ENCODE results near the gene HOXB7.

HOXB7 gene

DNA sequence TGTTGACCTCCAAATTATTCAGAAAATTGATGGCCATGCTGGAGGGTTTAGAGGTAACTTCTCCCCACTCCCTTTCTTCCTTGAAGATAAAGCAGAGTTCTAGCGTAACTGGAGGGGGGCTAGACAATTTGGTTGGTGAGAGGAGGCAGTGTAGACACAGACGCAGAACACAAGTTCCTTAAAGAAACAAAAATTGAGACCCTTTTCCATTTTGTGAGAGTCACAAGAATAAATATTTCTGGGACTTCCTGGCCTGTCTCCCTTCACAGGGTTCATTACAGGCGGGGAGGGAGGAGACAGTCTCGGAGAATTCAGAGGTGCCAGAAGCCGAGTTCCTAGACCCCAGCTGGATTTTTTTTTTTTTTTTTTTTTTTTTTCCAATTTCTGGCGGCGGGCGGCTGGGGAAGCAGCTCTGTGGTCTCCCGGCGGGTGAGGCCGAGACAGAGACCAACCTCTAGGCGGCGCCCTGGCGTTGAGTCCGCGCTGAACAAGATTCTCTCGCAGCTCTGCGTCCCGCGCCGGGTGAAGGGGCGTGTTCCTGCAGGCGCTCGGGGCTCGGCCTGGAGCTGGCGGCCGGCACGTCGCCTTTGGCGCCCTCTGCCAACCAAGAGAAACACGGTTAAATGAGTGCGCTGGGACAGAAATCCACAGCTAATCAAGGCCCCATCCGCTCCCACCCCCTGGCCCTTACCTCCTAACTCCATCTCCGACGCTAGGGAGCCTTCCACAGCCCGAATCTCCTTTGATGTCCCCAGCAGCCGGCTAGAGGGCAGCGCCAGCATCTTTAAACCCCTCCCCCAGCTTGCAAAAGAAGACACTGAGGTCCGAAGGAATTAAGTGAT is 25.6 kb upstream of the HOXB7 start:
- peak; percentile 43 for DNase-seq

DNA sequence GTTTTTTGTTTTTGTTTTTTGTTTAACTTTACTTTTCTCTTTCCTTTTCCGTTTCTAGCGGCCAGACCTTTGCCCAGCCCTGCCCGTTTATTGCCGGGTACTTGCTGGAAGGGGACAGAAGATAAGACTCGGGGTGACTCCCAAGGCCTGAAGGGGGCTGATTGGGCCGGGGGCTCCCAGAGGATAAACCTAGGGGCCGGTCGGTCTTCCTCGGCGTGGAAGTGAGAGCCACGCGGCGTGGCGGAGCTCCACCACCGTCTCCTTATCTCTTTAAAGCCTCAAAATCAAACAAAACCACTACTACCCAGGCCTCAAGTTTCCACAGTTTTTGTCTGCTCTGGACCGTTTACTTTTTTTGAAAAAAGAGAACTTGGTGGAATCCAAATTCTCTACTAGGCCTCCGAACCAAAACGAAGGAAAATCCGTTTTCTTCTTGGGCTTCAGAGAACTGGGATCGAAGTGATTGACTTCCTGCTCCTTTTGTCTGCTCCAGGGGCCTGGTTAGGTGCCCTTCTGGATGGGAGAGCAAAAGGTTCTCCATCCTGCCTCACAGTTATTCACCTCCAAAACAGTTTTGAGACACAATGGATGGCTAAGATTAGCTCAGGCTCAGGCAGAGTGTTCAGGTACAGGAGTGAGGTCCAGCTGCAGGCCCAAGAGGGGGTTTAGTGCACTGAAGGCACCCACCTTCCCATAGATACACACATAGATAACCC is 23.8 kb upstream of the HOXB7 start:
- no peak for DNase-seq

DNA sequence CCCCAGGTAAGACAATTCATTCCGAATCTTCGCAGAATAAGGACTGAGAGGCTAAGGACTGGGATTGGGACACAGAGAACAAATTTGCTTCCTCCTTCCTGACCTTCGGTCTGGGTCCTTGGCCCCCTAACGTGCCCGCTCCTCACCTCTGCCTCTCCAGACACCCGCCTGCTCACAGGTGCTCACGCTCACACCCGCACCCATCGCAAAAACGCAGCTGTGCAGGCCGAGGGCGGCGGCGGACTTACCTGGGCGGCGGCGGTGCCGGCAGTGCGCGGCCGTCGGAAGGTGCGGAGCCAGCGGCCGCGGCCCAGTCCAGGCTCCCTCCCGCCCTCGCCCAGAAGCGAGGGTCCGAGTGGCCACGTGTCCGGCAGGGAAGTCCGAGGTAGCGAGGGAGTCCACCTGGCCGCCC is 22.5 kb upstream of the HOXB7 start:
- no peak for DNase-seq

DNA sequence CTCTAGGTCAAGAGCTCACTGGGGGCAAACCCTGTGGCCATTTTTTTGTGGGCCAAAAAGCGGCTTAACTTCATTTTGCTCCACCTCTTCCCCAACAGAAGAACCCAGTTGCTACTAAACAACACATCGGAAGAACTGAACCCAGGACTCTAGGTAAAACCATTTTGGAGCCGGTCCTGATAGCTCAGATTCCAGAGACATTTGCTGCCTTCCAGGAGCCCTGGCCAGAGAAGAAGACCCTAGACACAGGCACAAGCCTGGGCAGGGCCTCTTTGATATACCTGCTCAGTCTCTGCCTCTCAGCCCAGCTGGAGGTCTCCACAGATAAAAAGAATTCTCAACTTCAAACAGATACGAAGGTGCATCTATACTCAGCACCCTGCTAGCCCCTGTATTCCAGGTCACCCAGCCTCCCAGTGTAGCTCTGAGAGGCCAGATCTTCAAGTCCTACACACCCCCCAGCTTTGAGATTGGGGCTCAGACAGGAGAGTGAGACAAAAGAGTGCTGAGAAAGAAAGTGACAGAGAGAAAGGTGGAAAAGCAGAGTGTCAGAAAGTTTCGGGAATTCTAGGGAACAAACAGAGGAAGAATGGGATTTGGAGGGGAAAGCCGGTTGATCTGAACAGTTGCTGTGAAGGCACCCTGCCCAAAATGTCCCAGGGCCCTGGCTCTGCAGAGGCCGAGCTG is 21.9 kb upstream of the HOXB7 start:
- no peak for DNase-seq

DNA sequence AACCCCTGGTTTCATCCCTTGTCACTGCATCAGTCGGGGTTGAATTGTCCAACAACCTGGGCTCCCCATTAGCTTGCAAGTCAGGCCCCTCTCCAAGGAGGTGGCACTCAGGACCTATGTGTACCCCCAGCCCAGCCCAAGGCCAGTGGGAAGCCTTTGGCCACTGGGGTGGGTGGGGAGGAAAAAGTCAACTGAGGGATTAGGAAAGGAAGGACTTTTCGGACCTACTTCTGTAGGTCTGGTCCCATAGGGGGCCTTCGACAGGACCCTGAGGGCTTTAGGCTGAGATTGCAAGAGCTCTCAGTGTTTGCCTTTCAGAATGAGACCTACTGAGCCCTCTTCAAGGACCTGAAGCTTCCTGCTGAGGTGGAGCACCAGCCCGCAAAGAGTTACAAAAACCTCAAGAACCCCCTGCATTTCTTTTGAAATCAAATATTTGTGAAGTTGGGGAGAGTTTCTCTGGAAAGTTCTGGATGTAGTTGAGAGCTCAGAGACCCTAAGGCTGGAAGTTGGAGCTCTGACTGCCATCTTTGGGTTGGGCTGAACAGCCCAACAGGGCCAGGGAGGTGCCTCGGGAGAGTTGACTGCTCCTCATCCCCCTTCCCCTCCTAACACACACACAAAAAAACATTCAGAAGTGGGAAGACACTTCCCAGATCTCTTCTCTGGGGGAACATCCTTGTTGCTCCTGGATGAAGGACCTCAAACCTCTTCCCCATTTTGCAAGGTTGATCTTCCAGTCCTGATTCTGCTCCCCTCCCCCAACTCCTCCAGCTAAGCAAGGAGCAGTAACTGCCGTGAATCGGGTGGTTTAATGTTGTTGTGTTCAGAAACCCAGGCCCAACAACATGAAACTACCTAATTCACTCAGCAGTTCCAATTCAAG is 21.1 kb upstream of the HOXB7 start:
- DNase-seq: no peak

DNA sequence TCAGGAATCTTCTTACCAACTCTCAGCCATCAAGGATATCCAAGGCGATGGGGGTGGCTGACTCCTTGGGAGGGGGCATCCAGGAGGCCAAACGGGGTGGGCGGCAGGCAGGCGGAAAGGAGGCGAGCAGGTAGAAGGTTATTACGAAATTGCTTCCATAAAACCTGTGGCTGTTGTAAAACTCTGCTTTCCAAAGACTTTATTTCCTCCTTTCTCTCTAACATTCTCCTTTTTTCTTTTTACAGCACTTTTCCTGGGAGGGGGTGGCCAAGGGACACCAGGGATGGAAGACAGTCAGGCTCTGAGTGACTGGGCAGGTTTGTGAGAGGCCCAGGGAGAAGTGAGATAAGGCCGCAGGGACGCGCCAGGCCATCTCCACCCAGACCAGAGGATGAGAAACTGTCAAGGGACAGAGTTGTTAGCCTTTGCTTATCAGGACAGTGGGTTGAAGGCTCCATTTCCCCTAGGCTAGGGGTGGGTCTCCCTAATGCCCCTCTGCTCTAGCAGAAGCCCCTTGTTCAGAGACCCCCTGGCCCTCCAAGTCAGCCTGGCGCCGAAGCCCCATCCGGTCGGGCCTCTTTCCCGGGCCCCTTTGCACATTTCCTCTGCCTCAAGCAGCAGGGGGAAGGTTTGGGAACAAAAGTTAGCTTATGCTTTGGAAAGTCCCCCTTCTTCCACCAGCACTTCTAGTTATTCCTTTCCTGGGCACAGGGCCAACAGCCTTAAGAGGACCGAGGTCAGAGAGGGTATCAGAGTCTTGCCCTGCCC is 20.3 kb upstream of the HOXB7 start:
- no peak for DNase-seq

DNA sequence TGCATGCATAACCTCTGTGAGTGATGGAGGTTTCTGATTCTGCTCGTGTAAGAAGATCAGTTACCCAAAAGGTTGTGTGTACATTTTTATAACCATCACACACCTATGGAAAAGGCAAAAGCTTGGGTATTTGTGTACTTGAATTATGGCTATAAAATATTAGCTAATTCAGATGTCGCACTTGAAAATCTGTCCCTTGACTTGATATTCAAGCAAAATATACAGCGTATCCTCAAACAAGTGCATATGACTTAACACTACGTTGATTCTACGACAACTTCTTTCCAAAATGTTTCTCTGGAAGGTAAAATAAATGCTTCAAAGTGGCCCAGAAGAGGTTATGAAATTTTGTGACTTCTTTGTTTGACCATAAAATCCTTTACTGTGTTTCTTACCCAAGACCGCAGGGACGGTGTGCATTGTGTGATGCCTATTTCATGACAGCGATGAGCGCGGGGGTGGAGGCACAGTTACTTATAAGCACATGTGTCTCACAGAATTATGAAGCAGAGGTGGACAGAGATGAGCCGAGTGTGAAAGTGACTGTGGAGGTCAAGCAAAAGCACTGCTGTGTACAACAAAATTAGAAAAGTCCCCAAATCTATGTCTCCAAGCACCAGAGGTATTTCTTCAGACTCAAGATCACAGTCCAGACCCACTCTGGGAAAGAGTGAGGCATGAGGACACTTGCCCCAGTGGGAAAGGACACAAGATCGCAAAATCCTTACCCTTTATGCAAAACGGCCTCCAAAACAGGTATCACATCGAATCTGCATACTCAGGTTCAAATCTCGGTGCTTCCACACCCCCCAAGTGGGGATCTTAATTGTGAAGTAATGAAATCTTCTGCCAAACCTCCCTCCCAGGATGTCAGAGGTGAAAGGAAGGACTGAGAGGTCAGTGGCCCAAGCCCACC is 19.4 kb upstream of the HOXB7 start:
- no peak for DNase-seq

DNA sequence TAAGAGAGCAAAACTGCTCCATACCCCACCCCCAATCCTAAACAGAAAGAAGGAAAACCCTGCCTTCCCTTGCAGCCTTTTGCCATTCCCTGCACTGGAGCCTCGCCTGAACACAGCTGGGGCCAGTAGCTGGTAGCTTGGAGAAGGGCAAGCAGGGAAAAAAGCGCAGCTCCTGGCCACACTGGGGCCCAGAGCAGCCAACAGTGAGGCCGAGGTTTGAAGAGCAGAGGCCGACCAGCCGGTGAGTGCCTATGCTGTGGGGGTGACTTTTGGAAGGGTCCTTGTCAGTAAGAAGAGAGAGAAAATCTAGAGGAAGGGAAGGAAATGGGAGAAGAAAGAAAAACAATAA is 18.6 kb upstream of the HOXB7 start:
- no peak for DNase-seq

DNA sequence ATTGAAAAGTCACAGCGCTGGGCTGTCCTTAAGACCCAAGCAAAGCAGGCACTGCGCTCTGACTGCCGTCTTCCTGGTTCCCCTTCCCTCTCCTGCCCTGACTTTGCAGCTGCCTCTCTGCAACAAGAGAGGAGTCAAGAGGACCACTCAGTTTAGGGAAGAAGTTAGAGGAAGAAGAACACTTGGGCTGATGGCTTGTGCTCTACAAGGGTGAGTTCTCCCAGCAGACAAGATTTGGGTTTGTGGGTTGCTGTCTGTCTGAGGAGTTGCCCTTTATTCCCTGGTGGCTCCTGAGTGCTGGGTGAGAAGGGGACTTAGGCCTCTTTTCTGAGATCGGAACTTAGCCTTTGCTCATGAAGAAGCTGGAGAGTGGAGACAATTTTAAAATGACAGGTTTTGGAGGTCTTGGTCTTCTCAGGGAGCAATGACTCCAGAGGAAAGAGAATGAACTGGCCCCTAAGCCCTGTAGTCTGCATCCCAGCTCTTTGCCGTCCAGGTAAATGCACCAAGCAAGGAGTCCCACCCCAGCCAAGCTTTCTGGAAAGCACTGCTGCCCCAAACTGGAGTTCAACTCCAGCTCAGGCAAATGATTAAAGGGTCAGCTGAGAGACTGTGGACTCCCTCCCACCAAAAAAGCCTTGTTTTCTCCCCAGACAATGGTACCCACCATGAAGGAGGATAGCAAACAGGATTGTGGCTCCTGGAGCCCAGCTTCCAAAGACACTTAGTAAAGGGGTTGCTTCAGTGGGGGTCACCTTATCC is 18.0 kb upstream of the HOXB7 start:
- DNase-seq: no peak

DNA sequence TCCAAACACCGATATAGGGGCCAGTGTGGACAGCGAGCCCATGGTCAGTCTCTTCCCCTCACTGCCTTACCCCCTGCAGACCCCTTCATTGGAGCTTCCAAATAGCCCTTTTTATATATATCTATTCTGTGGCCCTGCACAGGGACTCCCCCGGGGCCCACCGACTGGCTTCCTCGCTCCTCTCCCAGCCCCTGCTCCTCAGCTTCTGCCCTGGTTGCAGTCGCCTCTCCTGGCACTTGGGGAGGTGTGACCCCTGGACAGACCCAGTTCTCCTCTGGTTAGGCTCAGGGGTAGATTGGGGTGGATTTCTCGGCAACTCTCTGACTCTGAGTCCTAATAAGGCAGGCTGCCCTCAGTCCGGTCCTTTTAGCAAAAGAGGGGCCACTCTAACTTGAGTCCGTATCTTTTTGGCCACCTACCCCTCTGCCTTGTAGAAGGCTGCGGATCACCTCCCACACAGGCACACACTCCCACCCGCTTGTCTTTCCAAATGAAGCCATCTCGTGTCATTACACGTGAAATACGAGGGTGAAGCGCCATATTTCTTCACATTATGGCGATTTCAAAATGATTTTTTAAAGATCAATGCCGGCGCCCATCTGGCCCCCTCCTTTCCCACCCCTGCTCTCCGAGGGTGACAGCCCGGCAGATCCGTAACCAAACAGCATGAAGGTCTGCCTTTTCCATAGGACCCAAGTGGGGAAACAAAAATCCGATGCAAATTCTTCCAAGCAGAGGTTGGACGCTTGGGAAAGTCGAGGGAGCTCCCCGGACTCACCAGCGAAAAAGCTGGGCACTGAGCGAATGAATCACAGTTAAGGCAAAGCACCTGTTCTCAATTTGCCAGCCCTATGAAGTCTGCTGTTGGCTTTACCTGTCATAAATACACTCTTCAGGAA is 17.1 kb upstream of the HOXB7 start:
- no peak for DNase-seq

DNA sequence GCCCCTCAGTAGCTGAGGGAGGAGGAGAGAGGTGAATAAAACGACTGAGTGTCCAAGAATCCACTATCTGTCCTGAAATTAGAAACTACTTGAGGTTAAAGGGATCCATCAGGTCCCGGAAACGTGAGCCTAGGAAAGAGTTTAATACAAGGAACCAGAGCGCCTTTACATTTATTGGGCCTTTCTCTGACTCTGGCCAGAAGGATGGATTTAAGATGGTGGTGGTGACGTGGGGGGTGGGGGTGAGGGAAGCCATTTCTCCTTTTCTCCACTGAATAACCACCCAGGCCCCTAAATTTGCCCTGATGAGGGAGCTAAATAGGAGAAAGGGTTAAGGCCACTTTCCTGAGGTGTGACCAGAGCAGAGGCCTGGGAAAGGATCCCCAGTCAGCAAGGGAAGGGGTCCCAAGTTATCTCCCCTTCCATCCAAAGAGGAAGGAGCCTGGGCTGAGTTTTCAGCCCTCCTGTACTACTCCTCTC is 16.3 kb upstream of the HOXB7 start:
- DNase-seq: no peak

DNA sequence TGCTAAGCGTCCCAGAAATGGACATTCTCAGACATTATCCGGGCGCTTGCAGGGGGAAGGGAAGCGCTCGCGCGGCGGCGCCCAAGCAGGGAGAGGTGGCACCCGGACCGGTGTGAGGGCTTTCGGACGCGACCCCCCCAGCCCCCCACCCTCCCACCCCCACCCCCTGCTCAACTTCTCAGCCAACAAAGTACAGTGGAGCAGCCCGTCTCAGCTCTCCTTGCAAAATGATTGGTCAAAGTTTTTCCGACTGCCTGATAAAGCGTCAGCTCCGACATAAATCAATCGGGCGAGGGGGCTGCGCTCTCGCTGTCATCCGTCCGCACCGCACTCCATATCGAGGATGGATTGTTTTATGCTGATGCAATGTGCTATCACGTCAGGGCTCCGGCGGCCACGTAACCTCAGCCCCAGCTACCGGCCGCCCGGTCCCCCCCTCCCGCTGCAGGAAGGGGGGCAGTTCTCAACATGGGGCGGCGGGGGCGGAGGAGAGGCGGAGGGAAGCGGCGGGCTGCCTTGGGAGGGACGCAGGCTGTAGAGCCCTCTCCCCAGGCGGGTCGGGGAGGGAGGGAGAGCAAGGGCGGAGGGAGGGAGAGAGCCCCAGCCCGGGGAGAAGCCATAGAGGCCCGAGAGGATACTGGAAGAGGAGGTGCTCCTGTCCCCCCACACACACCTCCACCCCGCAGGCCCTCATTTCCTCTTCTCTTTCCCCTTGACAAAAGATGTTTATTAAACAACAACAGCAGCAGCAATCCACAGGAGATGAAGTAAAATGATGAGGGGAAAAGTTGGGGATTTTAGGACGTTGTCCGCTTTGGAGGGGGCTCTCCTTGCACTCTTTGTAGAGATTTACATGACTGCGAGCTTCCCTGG is 15.7 kb upstream of the HOXB7 start, which contains the start of gene HOXB9:
TSS of gene HOXB9 (minus strand) at position 114 of the 873 bp plus-strand sequence. CDS start at position 25, 89 bp downstream.
- peak; percentile 60 for DNase-seq

DNA sequence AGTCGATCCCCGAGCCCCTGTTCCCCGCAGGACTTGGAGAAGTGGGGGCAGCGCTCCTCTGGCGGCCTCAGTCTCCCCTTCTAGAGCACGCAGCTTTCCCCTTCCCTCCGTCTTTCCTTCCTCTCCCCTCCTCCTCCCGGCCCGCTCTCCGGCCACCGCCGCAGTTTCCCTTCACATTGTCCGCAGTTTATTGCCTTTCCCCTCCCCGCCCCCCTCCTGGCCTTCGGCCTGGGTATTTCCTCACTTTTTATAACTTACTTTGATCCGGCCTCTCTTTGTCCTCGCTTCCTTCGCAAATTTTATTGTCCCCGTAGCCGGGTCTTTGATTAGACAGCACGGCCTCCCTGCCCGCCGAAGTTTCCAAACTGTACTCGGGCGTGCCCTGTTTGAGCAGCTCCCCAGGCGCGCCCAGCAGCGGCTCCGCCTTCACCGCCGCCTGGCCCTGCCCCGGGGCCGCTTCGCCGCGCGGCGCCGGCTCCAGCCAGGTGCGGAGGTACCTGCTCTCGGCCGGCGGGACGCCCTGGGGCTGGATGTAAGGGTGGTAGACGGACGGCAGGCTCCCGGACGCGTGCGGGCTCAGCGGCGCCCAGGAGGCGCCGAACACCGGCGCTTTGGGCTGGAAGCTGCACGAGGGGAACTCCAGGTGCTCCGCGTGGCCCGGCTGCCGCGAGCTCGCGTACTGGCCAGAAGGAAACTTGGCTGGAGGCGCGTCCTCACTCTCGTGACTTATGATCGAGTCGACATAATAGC is 14.9 kb upstream of the HOXB7 start:
- DNase-seq: no peak

DNA sequence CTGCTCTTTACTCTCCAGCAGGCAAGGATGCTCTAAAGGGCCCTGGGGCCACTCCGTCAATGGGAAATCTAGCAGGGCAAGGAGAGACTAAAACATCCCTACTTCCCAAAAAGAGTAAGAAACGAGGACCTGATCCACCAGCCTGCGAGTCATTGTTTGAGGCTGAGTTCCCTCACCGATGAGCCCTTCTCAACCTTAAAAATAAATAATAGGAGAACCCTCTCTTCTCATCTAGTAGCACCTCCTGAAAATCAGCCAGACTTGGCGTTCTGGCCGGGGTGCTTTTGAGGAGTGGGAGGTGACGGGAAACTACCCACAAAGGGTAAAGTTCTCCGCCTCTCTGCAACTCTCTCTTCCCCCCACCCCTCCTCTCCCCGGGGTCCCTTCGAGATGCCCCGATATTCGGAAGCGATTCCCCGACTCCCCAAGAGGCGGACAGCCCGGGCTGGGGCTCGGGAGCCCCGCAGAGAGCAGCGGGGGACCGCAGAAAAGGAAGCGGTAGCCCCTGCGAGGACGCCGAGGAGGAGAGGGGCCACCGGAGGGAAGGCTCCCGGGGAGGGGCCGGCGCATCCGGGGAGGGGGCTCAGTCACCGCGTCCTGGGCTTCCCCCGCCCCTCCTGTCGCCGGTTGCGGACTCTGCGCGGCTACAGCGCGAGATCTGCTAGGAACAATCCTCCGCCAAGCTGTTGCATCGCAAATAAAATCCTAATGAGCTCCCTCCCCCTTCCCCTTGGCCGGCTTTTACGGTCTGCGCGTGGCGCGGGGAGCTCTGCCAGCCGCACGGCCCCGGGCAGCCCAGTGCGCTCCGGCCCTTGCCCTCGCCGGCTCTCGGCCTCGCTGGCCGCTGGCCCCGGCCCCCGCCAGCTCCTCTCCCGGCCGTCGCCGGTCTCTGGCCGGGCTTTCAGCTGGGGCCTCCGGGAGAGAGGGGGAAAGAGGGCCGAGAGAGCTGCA is 14.0 kb upstream of the HOXB7 start:
- DNase-seq: no peak

DNA sequence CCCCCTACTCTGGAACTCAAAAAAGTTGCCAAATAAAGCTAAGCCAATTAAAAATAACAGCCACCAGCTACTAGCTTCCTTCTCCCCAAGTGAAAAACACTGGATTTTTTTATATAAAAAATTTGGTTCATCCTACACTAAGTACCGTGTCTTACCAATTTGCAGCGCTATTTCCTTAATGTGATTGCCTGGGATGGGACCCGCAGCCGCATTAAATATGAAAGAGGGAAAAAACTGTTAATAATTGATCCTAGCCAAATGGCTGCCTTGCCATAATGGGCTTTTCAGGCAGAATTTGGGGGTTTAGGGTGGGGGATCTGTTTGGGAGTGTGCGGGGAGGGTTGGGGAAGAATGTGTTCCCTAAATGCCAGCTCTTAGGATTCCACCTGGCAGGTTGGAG is 13.3 kb upstream of the HOXB7 start:
- no peak for DNase-seq

DNA sequence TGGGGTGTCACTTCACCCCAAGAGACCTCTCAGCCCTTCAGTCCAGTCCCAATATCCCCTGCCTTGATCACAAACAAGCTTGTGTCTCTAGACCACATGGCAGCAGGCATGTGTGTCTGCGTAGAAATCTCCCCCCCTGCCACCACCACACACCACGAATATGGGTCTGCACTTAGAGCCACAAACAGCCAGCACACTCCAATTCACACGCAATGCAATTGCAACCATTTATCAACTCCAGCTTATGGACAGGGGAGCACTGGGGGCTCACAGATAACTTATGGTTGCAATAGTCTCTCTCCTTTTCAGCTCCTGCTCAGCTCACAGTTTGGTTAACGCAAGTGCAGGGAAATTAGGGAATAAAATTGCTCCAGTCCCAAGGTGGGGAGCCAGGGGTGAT is 12.8 kb upstream of the HOXB7 start:
- no peak for DNase-seq

All from activated T-cell treated with anti-CD3 and anti-CD28 coated beads for 4 hours (primary cell).